Stomach smooth muscle (tissue), 2 donors: Measurements from ENCODE around the gene ITGA8.
"Not testable (repeated sequence)": the region's sequence is repeated elsewhere in the genome, so short reads cannot be mapped to it uniquely, and the experiment has no call there.

ENCODE experiments used
- H3K27ac ChIP-seq: one replicate; pipeline ENCODE4 v1.7.0; 2013; ENCODE audit warnings: mild to moderate bottlenecking, low read length, inconsistent platforms
- H3K27me3 ChIP-seq, 2 donors: one replicate each; pipeline ENCODE4 v1.7.0; 2013; ENCODE audit warnings: low read length in 2 of 2; ENCODE audit not compliant: insufficient read depth in 2 of 2, control insufficient read depth in 1 of 2
- H3K36me3 ChIP-seq, 2 donors: one replicate each; pipeline ENCODE4 v1.7.0; 2013; ENCODE audit warnings: low read length in 2 of 2; ENCODE audit not compliant: control insufficient read depth in 2 of 2, insufficient read depth in 2 of 2
- H3K4me1 ChIP-seq: one replicate; pipeline ENCODE4 v1.7.0; 2013; ENCODE audit warnings: low read length; ENCODE audit not compliant: control insufficient read depth, insufficient read depth
- H3K4me3 ChIP-seq, 2 donors: one replicate each; pipeline ENCODE4 v1.7.0; 2013; ENCODE audit warnings: low read length in 2 of 2
- H3K9ac ChIP-seq, 2 donors: one replicate each; pipeline ENCODE4 v1.7.0; 2013; ENCODE audit warnings: low read length in 2 of 2, mild to moderate bottlenecking in 1 of 2
- H3K9me3 ChIP-seq, 2 donors: one replicate each; pipeline ENCODE4 v1.7.0; 2013; ENCODE audit warnings: low read length in 2 of 2; ENCODE audit not compliant: control insufficient read depth in 2 of 2
- donor health status: healthy.
- donor health status: Pancreatic carcinoma.

The ITGA8 gene

GRCh38 chr10:15563246-15563645 lies 156.5 kb downstream of the ITGA8 start:
- Histone ChIP-seq H3K27ac (no peak overlapping the region), H3K4me3 (no peak overlapping the region), H3K27me3 (no peaks in the 10 kb centered on the region), H3K4me1 (no peaks in the 10 kb centered on the region), H3K36me3 (no peaks in the 10 kb centered on the region), H3K9ac (no peak overlapping the region), H3K9me3 (no peaks in the 10 kb centered on the region)

GRCh38 chr10:15562578-15562977 lies 157.1 kb downstream of the ITGA8 start:
- Histone ChIP-seq H3K9ac (no peak overlapping the region), H3K27ac (no peak overlapping the region), H3K4me1 (no peaks in the 10 kb centered on the region), H3K9me3 (no peaks in the 10 kb centered on the region), H3K4me3 (no peak overlapping the region), H3K27me3 (no peaks in the 10 kb centered on the region), H3K36me3 (no peaks in the 10 kb centered on the region)

DNA sequence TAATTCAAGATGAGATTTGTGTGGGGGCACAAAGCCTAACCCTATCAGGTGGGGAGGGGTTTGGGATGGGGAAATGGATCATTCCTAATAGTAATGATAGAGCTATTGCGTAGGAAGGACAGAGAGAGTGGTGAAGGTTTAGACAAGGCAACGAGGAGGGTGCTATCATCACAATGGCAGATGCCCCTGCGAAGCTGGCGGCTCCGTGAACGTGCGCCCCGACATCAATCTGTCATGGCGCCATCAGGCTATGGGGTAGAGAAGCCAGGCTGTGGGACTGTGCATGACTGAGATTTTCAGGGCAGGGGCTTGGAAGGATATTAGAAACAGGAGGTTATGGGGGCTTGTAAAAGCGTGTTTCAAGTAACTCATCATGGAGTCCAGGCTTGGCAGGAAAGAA lies 157.6 kb downstream of the ITGA8 start:
- H3K27ac ChIP-seq: no peak overlapping the region
- no peaks in the 10 kb centered on the region for H3K9me3 ChIP-seq

DNA sequence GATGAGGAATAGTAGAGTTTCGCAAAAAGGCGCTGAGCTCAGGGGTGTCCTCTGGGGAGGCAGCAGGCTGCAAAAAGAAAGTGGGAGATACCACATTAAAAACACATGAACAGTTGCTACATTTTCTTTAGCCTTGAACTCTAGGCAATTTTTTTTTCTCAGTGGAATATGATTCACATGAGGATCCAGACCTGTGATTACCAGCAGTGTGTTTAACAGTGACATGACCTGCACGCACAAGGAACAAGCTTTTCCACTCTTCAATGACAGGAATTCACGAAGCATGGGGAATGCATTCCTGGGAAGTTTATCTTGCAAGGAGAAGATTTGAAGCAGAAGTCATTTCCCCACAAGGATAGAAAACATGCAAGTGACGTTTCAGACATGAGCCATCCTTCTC lies 161.6 kb downstream of the ITGA8 start:
- no peaks in the 10 kb centered on the region for H3K36me3 ChIP-seq
- H3K27ac ChIP-seq: no peak overlapping the region
- no peak overlapping the region for H3K4me3 ChIP-seq
- H3K4me1 ChIP-seq: no peaks in the 10 kb centered on the region
- no peaks in the 10 kb centered on the region for H3K27me3 ChIP-seq
- no peak overlapping the region for H3K9ac ChIP-seq
- H3K9me3 ChIP-seq: peaks cover 0 to 2% of the 10 kb centered on the region in 2 donors

More for the DNA sequence above, 157.6 kb downstream of the ITGA8 start:
- Histone ChIP-seq H3K27me3 (no peaks in the 10 kb centered on the region), H3K36me3 (no peaks in the 10 kb centered on the region), H3K4me3 (no peak overlapping the region), H3K4me1 (no peaks in the 10 kb centered on the region), H3K9ac (no peak overlapping the region)

DNA sequence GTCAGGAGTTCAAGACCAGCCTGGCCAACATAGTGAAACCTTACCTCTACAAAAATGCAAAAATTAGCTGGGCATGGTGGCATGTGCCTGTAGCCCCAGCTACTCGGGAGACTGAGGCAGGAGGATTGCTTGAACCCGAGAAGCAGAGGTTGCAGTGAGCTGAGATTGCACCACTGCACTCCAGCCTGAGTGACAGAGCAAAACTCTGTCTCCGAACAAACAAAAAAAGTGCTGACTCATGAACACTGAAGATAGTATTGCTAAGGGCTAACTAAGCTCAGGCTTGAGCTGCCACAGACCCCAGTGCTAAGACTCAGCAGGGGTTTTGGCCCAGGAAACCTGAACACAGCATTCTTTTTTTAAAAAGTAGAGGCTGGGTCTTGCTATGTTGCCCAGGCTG lies 162.6 kb downstream of the ITGA8 start:
- not testable (repeated sequence) for H3K9me3 ChIP-seq, H3K4me3 ChIP-seq, H3K27me3 ChIP-seq, H3K36me3 ChIP-seq, H3K4me1 ChIP-seq, H3K9ac ChIP-seq, H3K27ac ChIP-seq

DNA sequence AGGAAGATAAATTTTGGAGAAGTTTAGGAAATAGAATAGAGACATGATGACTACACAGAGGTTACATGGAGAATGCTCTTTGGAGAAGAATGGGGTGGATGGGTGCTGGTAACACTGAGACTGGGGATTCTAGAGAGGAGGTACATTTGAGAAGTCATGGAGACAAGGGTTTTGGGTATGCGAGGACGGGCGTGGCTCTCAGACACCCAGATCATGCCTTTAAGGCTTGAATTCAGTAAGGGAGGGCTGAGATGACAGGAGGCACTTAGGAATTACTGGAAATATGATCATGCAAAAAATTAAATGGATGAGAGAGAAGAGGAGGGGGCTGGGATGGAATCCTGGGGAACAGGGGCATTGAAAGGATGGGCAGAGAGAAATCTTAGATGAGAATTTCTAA lies 168.8 kb downstream of the ITGA8 start:
- H3K27me3 ChIP-seq: no peaks in the 10 kb centered on the region
- no peak overlapping the region for H3K9ac ChIP-seq
- peaks cover 0 to 2% of the 10 kb centered on the region in 2 donors for H3K9me3 ChIP-seq
- no peaks in the 10 kb centered on the region for H3K36me3 ChIP-seq
- H3K4me3 ChIP-seq: no peak overlapping the region
- no peaks in the 10 kb centered on the region for H3K4me1 ChIP-seq
- H3K27ac ChIP-seq: no peak overlapping the region

DNA sequence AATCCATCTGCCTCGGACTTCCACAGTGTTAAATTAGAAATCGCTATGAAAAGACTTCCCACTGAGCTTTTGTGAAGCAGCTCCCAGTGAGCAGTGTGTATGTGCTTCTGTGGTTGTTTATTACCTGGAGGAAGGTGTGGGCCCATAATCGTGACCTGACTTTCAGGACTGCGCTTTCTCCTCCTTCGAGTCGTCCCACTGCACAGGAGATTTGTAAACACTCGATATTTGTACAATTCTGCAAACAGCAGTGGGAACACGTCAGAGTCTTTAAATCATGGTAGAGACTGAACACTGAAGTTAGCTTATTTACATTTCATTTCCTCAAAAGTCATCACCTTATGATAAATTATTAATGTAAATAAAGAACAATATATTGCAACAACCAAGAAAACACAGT lies 171.4 kb downstream of the ITGA8 start:
- Histone ChIP-seq H3K4me1 (no peaks in the 10 kb centered on the region), H3K36me3 (no peaks in the 10 kb centered on the region), H3K9ac (no peak overlapping the region), H3K27ac (no peak overlapping the region), H3K27me3 (no peaks in the 10 kb centered on the region), H3K4me3 (no peak overlapping the region), H3K9me3 (peaks cover 0 to 7% of the 10 kb centered on the region in 2 donors)

DNA sequence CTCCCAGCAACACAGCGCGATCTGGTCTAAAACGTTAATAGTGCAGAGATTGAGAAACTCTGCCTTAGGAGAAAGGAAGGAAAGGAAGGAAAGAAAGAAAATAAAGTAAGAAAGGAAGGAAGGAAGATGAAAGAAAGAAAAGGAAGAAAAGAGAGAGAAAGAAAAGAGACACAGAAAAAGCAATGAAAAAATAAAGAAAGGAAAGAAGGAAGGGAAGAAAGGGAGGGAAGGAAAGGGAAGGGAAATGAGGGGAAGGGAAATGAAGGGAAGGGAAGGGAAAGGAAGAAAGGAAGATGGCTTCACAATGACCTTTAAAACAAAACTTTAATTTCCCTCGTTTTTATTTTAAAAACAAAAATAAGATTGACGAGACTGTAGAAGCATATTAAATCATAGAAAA lies 173.1 kb downstream of the ITGA8 start:
- H3K4me3 ChIP-seq: no peak overlapping the region
- no peaks in the 10 kb centered on the region for H3K36me3 ChIP-seq
- H3K4me1 ChIP-seq: no peaks in the 10 kb centered on the region
- peaks cover 0 to 7% of the 10 kb centered on the region in 2 donors for H3K9me3 ChIP-seq
- no peak overlapping the region for H3K9ac ChIP-seq
- no peak overlapping the region for H3K27ac ChIP-seq
- H3K27me3 ChIP-seq: no peaks in the 10 kb centered on the region

DNA sequence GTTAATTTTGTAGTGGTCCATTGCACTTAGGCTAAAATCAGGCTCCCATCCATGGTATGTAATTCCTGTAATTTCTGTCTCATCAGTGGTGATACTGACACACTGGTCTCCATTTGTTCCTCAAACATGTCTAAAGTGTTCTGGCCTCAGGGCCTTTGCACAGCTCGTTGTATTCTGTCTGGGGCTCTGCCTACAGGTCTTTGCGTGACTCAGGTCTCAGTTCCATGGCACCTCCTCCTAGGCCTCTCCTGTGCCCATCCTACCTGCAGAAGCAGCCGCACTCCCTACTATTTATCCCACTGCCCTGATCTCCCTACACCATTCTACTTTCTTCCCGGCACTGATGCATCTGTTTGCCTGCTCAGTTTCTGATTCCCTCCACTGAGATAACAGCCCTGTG lies 173.8 kb downstream of the ITGA8 start:
- no peak overlapping the region for H3K27ac ChIP-seq
- H3K36me3 ChIP-seq: no peaks in the 10 kb centered on the region
- no peak overlapping the region for H3K9ac ChIP-seq
- H3K9me3 ChIP-seq: peaks cover 0 to 7% of the 10 kb centered on the region in 2 donors
- no peaks in the 10 kb centered on the region for H3K27me3 ChIP-seq
- H3K4me1 ChIP-seq: no peaks in the 10 kb centered on the region
- H3K4me3 ChIP-seq: no peak overlapping the region

DNA sequence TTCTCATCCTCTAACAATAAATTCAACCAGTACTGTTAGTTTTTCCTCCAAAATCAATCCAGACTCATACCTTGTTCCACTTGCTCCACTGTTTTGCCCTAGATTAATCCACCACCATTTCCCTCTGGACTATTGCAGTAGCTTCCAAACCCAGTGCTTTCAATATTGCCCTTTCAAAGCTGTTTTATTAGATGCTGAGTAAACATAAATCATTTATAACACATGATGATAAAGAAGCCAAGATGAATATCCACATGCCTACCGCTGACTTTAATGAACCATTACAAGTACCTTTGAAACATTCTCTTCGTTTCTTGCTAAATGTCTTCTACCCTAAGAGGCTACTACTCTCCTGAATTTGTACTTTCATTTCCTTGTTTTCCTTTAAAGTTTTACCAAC lies 174.5 kb downstream of the ITGA8 start:
- Histone ChIP-seq H3K4me3 (no peak overlapping the region), H3K27me3 (no peaks in the 10 kb centered on the region), H3K36me3 (no peaks in the 10 kb centered on the region)

GRCh38 chr10:15543994-15544393 lies 175.7 kb downstream of the ITGA8 start:
- Histone ChIP-seq H3K27ac (no peak overlapping the region), H3K27me3 (no peaks in the 10 kb centered on the region), H3K4me3 (no peak overlapping the region), H3K4me1 (no peaks in the 10 kb centered on the region), H3K36me3 (no peaks in the 10 kb centered on the region), H3K9me3 (peaks cover 0 to 7% of the 10 kb centered on the region in 2 donors), H3K9ac (no peak overlapping the region)

More for the DNA sequence above, 174.5 kb downstream of the ITGA8 start:
- Histone ChIP-seq H3K27ac (no peak overlapping the region), H3K4me1 (no peaks in the 10 kb centered on the region), H3K9ac (no peak overlapping the region), H3K9me3 (peaks cover 0 to 7% of the 10 kb centered on the region in 2 donors)
